Fibroblast of skin of left biceps (primary cell): ENCODE results near the gene RPL36AL.

Source experiments
- DNase-seq, 2 experiments: peaks; one replicate each; pipeline ENCODE4 v3.0.0-alpha.2; 2013; ENCODE audit warnings: low read depth in 2 of 2

Gene RPL36AL

GRCh38 chr14:49581209-49582112 is 39.0 kb downstream of the RPL36AL start:
- DNase-seq = no peak

DNA sequence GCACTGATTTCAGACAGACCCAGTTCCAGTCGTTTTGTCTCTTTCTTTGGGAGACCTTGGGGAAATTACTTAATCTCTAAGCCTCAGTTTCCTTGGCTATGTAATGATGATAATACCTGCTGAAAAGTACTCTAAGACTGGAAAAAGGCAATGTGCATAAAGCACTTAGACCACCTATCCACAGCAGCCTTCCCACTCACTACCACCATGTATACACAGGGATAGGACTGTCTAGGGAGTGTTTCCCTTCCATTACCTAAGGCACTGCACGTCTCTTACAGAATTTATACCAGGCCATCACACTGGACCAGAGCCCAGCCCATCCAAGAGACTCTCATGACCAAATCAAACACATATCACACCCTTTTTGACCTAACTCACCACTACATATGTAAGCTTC is 40.6 kb downstream of the RPL36AL start:
- DNase-seq = no peak

GRCh38 chr14:49578141-49578540 is 42.3 kb downstream of the RPL36AL start:
- DNase-seq = no peak

DNA sequence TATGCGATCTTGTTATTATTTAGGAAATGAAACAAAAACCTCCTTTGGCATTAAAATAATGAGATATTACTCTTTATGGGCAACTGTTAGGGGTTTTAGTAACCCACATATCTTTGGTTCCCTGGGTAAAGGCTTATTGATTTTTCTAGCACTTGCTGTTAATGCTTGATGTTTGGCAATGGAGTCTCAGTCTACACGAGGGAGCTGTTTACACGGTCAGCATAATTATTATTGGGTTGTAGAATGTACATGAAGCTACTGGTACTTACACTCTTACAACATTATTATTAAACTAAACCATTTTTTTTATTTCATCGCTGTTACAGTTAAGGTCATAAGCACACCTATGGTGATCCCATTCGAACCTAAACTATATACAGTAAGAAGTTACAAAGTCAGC is 46.4 kb downstream of the RPL36AL start:
- no peak for DNase-seq

GRCh38 chr14:49569281-49569680 is 51.1 kb downstream of the RPL36AL start:
- DNase-seq = no peak
